GM12872 (cell line): ENCODE measurements around the gene MTMR6.

ENCODE experiments used
- TF ChIP-seq, protein P1 (sequence below): IDR thresholded peaks from 3 replicates; pipeline ENCODE4 v1.5.1; 2011; ENCODE audit warnings: low read depth, mild to moderate bottlenecking, low read length, moderate library complexity; ENCODE audit not compliant: insufficient read depth

The MTMR6 gene

DNA sequence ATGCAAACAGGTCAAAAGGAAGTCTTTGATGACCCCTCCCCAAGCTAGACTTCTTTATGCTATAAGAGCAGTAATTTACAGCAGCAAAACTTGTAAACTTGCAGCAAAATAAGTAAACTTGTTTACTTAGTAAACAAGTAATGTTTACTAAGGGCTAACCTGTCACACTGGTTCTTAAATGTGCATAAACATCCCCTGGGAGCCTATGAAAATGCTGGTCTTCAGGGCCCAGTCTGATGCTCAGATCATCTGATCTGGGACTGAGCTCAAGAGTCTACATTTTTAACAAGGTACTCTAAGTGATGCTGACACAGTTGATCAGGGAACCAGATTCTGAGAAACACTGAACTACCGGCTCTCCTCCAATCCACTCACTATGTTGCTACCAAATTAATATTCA, 53.4 kb downstream of the MTMR6 start:
- TF ChIP-seq, protein P1, sequence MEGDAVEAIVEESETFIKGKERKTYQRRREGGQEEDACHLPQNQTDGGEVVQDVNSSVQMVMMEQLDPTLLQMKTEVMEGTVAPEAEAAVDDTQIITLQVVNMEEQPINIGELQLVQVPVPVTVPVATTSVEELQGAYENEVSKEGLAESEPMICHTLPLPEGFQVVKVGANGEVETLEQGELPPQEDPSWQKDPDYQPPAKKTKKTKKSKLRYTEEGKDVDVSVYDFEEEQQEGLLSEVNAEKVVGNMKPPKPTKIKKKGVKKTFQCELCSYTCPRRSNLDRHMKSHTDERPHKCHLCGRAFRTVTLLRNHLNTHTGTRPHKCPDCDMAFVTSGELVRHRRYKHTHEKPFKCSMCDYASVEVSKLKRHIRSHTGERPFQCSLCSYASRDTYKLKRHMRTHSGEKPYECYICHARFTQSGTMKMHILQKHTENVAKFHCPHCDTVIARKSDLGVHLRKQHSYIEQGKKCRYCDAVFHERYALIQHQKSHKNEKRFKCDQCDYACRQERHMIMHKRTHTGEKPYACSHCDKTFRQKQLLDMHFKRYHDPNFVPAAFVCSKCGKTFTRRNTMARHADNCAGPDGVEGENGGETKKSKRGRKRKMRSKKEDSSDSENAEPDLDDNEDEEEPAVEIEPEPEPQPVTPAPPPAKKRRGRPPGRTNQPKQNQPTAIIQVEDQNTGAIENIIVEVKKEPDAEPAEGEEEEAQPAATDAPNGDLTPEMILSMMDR = no peak

DNA sequence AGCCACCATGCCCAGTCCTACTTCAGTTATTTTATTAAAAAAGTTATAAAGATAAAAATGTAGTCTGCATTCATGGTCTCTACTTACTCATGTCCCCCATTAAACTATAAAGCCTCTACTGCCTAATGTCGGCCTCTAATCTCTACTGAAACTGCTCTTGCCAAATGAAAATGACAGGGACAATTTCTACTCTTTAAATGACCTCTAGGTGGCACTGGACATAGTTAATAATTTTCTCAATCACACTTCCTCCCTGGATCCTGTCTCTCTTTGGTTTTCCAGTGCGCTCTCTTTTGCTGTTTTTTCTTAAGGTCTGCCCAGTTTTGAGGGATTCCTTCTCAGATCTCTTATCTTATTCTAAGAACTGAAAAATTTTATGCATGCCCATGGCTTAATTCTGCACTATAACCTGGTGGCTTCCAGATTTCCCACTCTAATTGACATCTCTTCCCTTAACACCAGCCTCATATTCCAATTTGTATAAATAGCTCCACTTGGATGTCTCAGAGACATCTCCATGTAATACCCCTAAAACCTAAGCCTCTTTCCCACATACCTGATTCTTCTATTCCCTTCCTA, 54.3 kb downstream of the MTMR6 start:
- TF ChIP-seq, protein P1 = peak; percentile 53

DNA sequence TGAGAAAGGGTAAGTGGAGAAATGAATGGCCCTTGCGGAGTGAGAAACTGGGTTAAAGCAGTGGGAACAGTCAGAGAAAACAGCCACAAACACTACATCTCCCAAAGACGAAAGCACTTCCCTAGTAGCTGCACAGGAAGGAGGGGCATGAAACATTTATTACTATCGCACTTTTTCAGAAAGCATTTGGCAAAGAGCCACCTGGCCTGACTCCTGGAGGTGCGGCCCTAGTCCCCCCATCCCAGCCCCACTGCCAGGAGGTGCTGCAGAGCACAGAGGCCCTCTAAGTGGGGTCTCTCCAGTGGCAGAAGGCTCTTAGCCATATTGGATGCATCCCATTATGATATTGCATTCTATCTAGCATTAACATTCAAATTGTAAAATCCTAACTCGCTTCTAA, 55.8 kb downstream of the MTMR6 start:
- TF ChIP-seq, protein P1 = no peak

DNA sequence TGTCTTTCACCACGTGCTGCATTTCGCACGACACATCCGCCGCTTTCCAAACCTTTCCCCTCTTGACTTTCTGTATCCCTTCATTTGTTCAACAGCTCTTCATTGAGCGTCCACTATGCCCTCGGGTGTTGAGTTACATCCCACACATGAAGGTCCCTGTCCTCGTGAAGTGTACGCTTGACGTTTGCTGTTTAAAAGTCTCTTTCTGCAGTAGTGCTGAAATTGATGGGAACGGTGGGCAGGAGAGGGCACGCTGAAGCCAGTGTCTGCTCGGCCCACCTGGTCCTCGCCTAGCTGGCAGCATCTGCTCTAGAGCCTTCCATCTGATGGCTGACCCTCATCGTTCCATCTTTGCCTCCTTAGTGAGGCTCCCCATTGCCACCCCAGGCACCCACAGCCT, 59.6 kb downstream of the MTMR6 start:
- TF ChIP-seq, protein P1 = no peak

DNA sequence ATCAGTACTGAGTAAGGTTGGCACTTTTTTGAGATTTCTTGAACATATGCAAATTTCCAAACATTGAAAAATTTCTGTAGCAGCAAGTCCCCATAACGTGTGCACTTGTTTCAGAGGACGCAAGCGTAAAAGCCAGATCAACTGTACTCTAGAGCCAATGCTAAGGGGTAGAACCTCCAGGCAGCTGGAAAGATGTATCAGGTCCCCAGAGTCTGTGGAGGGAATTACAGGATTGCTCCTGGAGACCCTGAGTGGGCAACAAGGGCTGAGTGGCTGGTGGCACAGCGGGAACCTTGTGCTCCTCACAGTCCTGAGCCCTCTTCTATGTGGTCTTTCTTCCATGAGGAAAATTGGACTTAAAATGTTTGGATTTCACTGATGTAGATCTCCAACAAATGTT, 61.3 kb downstream of the MTMR6 start:
- TF ChIP-seq, protein P1 = no peak

DNA sequence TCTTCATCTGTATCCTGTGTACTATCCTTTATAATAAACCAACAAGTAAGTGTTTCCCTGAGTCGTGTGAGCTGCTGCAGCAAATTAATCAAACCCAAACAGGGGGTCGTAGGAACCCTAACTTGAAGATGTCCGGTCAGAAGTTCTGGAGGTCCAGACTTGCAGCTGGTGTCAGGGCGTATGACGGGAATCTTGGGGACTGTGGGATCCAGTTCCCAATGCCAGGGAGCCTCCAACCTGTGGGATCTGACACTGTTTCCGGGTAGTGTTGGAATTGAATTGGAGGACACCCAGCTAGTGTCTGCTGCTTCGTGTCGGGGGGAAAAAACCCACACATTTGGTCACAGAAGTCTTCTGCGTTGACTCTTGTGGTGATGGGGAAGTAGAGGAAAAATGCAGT, 63.1 kb downstream of the MTMR6 start:
- TF ChIP-seq, protein P1 = no peak

DNA sequence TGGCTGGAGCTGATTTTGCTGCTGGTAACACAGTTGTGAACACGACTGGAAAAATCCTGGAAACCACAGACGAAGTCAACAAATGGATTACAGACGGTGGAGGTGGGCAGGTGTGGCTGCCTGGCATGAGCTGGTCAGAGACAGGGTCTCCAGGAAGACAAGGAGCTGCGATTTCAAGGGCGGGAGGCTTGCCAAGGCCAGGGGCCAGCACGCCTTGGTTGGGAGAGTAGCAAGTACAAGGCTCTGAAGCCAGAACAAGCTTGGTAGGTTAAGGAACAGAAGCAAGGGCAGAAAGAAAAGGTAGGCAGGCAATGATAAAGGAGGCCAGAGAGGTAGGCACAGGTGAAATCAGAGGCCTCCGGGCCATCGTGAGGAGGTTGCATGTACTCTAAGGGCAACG, 64.5 kb downstream of the MTMR6 start:
- TF ChIP-seq, protein P1 = no peak
